Kidney (tissue), 14 donors: ENCODE results near the gene PAQR3. TPM values are rescaled to one million over a fixed set of nuclear protein-coding genes. Genes with fewer than 3 reads are reported as not detected.

Experiments used
- DNase-seq, 5 donors: peaks; one replicate each; pipeline ENCODE4 v3.0.0-alpha.2; 2013 to 2020
- FAIRE-seq: peaks from 2 replicates; lab custom pipeline; 2012; peaks lifted over from hg19 to GRCh38; lab: Jason Lieb, UNC
- H3K27ac ChIP-seq, 2 donors: one replicate each; pipeline ENCODE4 v1.7.0; 2013; ENCODE audit warnings: low read depth in 2 of 2, low read length in 2 of 2, inconsistent platforms in 1 of 2
- H3K27me3 ChIP-seq: one replicate; pipeline ENCODE4 v1.7.1; 2013; ENCODE audit warnings: low read length, inconsistent platforms; ENCODE audit not compliant: control insufficient read depth, insufficient read depth
- H3K36me3 ChIP-seq, 3 donors: one replicate each; pipeline versions ENCODE4 v1.7.0 to v1.7.1; 2013; ENCODE audit warnings: low read length in 3 of 3, control low read depth in 1 of 3, inconsistent platforms in 1 of 3; ENCODE audit not compliant: insufficient read depth in 3 of 3, control insufficient read depth in 2 of 3
- H3K4me1 ChIP-seq, 3 donors: one replicate each; pipeline versions ENCODE4 v1.7.0 to v1.7.1; 2013; ENCODE audit warnings: low read length in 3 of 3, inconsistent platforms in 1 of 3, low read depth in 1 of 3; ENCODE audit not compliant: control insufficient read depth in 2 of 3, insufficient read depth in 2 of 3
- H3K4me3 ChIP-seq, 3 donors: one replicate each; pipeline versions ENCODE4 v1.7.0 to v1.8.1; 2013; ENCODE audit warnings: low read length in 3 of 3, control low read depth in 1 of 3, inconsistent platforms in 1 of 3
- H3K9ac ChIP-seq, 3 donors: one replicate each; pipeline versions ENCODE4 v1.7.0 to v1.7.1; 2013; ENCODE audit warnings: low read length in 3 of 3, control low read depth in 1 of 3, inconsistent platforms in 1 of 3
- H3K9me3 ChIP-seq, 3 donors: one replicate each; pipeline versions ENCODE4 v1.7.0 to v1.7.1; 2013; ENCODE audit warnings: low read length in 3 of 3, control low read depth in 1 of 3, inconsistent platforms in 1 of 3; ENCODE audit not compliant: control insufficient read depth in 2 of 3, insufficient read depth in 1 of 3
- CTCF ChIP-seq: IDR thresholded peaks from 3 replicates; pipeline ENCODE4 v1.5.1; 2012; ENCODE audit warnings: mild to moderate bottlenecking, moderate library complexity, borderline replicate concordance; ENCODE audit not compliant: insufficient read depth; ENCODE audit errors: extremely low read depth
- intact Hi-C: fragments of 100-400 bp; cut with DNase I; formaldehyde crosslinking; loops from one replicate; pipeline ENCODE4 v1.11.1; 2022
- polyA plus RNA-seq: library from polyadenylated mRNA; stranded (reverse); fragments of 350-450 nt; fragmentation: Illumina TruSeq; extraction: RNeasy Lipid Tissue Mini Kit (QIAGEN cat#74804); gene quantifications from one replicate; pipeline ENCODE4 v1.2.3, GENCODE V29; 2014; ENCODE audit warnings: low read depth, low replicate concordance; ENCODE audit not compliant: insufficient read depth
- total RNA-seq: library from RNA; stranded (reverse); fragmentation: NEBNext Ultra II Directional; extraction: Animal tissue kit (Norgen Biotek cat#: 25700); gene quantifications from one replicate; pipeline ENCODE4 v1.2.1, GENCODE V29; 2021
- donor health status: control.
- donor health status: control.
- donor health status: control.
- donor health status: control.
- donor health status: control.
- donor health status: DM: yes; HTN: yes; CAD: no.
- donor health status: Normal renal cell carcinoma (clear cell type).

Gene PAQR3
- total and polyA plus RNA-seq, 2 donors from 2014 or later, result 4.9 to 11.4 TPM

GRCh38 chr4:78899302-78899701 lies 39.9 kb downstream of the PAQR3 start:
- TF ChIP-seq CTCF, result no peak
- no peak for FAIRE-seq

GRCh38 chr4:78889955-78890354 lies 49.3 kb downstream of the PAQR3 start:
- Histone ChIP-seq H3K27ac (no peak overlapping the region), H3K4me1 (no peaks in the 10 kb centered on the region), H3K9me3 (no peaks in the 10 kb centered on the region), H3K9ac (no peak overlapping the region), H3K36me3 (peaks cover 2 to 27% (median 3%) of the 10 kb centered on the region in 3 donors), H3K4me3 (no peak overlapping the region), H3K27me3 (no peaks in the 10 kb centered on the region)
- peak; percentile 25 for FAIRE-seq
- intact Hi-C loops, result no loop called here
- TF ChIP-seq CTCF, result no peak
- DNase-seq, result no peak

More at GRCh38 chr4:78899302-78899701, 39.9 kb downstream of the PAQR3 start:
- peaks cover 0 to 3% (median 2%) of the 10 kb centered on the region in 3 donors for H3K36me3 ChIP-seq
- no peaks in the 10 kb centered on the region for H3K4me1 ChIP-seq
- intact Hi-C loops, result no loop called here
- no peak overlapping the region for H3K27ac ChIP-seq
- no peak overlapping the region for H3K4me3 ChIP-seq
- no peak overlapping the region for H3K9ac ChIP-seq
- no peak for DNase-seq
- no peaks in the 10 kb centered on the region for H3K27me3 ChIP-seq
- H3K9me3 ChIP-seq, result no peaks in the 10 kb centered on the region

DNA sequence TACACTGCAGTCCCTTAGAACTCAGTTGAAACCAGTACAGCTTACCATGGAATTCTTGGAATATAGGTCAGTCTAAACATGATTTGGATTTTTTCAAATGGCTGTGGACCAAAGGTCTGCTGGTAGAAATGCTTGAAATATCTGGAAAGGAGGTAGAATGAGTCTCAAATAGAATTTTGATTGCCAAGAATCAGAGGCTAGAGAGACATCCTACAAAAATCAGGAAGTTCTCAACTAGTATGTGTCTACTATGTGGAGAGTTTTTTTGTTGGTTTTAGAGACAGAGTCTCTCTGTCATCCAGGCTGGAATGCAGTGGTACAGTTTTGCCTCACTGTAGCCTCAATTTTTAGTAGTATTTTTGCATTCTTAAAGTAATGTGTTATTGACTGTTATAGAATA lies 53.6 kb downstream of the PAQR3 start:
- H3K9ac ChIP-seq, result no peak overlapping the region
- FAIRE-seq, result no peak
- no peaks in the 10 kb centered on the region for H3K27me3 ChIP-seq
- H3K27ac ChIP-seq, result no peak overlapping the region
- H3K4me3 ChIP-seq, result no peak overlapping the region
- H3K4me1 ChIP-seq, result no peaks in the 10 kb centered on the region
- no peak for DNase-seq
- no peaks in the 10 kb centered on the region for H3K9me3 ChIP-seq
- H3K36me3 ChIP-seq, result peaks cover 0 to 20% (median 0%) of the 10 kb centered on the region in 3 donors
- intact Hi-C loops, result no loop called here
- no peak for TF ChIP-seq CTCF

- H3K9me3 ChIP-seq, result no peaks in the 10 kb centered on the region
- FAIRE-seq, result no peak
- no peak overlapping the region for H3K4me3 ChIP-seq
- H3K27ac ChIP-seq, result no peak overlapping the region
- H3K9ac ChIP-seq, result no peak overlapping the region
- no peaks in the 10 kb centered on the region for H3K4me1 ChIP-seq
- peaks cover 0 to 11% (median 0%) of the 10 kb centered on the region in 3 donors for H3K36me3 ChIP-seq
- no peak for DNase-seq
- H3K27me3 ChIP-seq, result no peaks in the 10 kb centered on the region
- TF ChIP-seq CTCF, result no peak
- intact Hi-C loops, result no loop called here
Observed at GRCh38 chr4:78880874-78881492, 58.3 kb downstream of the PAQR3 start.
